Fibroblast of villous mesenchyme (primary cell): ENCODE data around the gene CENPE. TPM values are rescaled to one million over a fixed set of nuclear protein-coding genes. Genes with fewer than 3 reads are reported as not detected.
A peak's percentile ranks its signal among the peaks of the same experiment; 100 is the strongest.
"Not testable (repeated sequence)": the region's sequence is repeated elsewhere in the genome, so short reads cannot be mapped to it uniquely, and the experiment has no call there.

Source experiments
- DNase-seq: peaks from one replicate; pipeline ENCODE4 v3.0.0-alpha.2; 2010; ENCODE audit warnings: low read depth
- H3K4me3 ChIP-seq: 2 replicates; pipeline ENCODE4 v1.5.1; 2011; ENCODE audit warnings: low read depth, mild to moderate bottlenecking, low read length
- CTCF ChIP-seq: IDR thresholded peaks from 2 replicates; pipeline ENCODE4 v1.5.1; 2012; ENCODE audit warnings: low read depth, mild to moderate bottlenecking, low read length; ENCODE audit not compliant: insufficient read depth
- total RNA-seq: library from RNA; depleted of rRNA; stranded (reverse); fragments of >200 nt; gene quantifications from 2 replicates; pipeline ENCODE4 v1.2.3, GENCODE V29; 2012

Gene CENPE
- total RNA-seq: 15.5 and 19.9 TPM in 2 replicates

DNA sequence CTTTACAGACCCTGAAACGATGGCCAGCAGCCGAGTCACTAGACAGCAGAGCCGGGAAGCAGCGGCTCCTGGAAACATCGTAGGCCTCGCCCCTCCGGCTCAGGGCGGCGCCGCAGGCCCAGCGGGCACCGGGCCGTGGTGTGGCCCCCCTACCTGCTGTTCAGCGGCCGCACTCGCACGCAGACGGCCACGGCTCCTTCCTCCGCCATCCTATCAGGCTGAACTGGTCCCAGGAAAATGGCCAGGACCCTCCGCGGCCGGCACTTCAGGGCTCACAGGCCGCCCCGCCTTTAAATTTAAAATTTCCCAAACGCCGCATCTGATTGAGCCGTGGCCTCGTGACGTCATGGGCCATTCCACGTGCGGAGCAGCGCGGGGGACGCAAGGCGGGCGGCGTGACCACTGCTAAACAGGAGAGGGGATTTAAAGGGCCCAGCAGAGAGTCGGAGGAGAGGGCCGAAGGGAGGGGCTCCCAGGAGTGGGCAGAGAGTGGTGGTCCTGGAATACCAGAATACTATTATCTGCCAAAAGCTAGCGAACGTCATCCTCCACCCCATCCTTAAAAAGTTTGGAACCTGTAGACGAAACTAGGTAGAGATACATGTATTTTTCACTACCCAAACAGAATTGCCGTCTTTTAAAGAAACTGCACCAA lies at the start of gene CENPE:
Gene CENPE (minus strand): TSS at position 233 of the 655 bp plus-strand sequence. CDS start 24 bp downstream, at position 209.
- no peak for TF ChIP-seq CTCF
- DNase-seq: peak; percentile 92
- peak within 1 kb of the TSS; percentile 74 for H3K4me3 ChIP-seq

- DNase-seq: no peak
- no peak for TF ChIP-seq CTCF
- no peak overlapping the region for H3K4me3 ChIP-seq
Observed at GRCh38 chr4:103244251-103244650, 46.1 kb upstream of the CENPE start.

DNA sequence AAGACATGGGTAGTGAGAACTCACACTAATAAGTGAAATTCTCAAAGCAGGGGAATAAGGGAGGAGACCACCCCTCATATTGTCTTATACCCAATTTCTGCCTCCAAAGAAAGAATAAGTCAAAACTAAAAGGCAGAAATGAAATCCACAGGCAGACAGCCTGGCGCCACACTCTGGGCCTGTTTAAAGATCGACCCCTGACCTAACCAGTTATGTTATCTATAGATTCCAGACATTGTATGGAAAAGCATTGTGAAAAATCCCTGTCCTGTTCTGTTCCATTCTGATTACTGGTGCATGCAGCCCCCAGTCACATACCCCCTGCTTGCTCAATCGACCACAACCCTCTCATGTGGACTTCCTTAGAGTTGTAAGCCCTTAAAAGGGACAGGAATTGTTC lies 32.8 kb upstream of the CENPE start:
- DNase-seq, H3K4me3 ChIP-seq: not testable (repeated sequence)

DNA sequence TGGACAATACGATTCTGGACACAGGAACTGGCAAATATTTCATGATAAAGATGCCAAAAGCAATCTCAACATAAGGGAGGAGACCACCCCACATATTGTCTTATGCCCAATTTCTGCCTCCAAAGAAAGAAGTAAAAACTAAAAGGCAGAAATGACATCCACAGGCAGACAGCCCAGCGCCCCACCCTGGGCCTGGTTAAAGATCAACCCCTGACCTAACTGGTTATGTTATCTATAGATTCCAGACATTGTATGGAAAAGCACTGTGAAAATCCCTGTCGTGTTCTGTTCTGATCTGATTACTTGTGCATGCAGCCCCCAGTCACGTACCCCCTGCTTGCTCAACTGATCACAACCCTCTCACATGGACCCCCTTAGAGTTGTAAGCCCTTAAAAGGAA lies 25.4 kb upstream of the CENPE start:
- not testable (repeated sequence) for DNase-seq, H3K4me3 ChIP-seq

DNA sequence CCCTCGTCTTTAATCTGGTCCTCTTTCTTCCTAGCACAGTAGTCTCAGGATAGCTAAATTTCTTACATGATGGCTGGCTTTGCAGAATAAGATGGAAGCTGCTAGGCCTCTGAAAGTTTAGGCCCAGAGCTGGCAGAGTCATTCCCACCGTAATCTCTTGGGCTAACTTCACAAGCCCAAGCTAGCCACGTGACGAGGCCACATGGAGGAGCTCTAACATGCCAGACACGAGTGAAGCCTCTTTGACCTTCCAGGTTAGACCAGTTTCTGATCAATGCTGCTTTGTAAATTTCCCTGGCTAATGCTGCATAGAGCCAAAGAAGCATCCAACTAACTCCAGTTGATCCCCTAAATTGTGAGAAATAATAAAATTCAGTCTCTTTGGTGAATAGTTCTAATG lies 9.5 kb upstream of the CENPE start:
- no peak for DNase-seq
- no peak overlapping the region for H3K4me3 ChIP-seq
- no peak for TF ChIP-seq CTCF

DNA sequence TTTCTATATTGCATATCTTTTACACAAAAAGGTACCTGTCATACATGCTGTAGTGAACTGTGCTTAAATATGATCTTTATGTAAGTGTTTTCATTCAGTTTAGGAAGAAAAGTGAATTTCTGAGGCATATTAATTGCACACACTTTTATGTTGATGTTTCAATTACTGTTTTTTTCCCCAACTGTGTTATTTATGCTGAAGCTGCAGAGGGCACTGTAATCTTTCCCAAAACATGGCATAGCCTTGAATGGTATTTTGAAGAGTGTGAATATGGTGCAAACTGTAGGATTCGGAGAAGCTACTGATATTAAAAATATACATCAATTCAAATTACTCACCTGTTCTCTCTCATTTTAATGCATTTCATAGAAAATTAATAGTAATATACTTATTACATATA lies 6.0 kb upstream of the CENPE start:
- peak; percentile 12 for DNase-seq
- no peak overlapping the region for H3K4me3 ChIP-seq
- TF ChIP-seq CTCF: peak; percentile 35

DNA sequence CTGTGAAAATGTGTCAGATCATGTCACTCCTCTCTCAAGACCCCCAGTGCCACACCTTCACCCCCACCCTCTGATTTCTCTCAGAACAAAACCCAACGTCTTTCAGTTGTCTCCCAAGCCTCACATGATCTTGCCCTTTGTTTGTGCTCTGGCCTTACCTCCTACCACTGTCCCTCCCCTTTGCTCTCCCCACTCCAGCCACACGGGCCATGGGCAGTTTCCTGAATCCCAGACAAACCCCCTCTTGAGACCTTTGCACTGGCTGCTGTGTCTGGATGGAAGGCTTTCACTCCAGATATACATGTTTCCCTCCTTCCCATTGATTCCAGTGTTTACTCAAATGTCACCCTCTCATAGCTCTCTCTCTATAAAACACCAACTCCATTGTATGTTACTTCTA lies 3.6 kb upstream of the CENPE start:
- no peak for DNase-seq
- no peak for TF ChIP-seq CTCF
- no peak overlapping the region for H3K4me3 ChIP-seq

- no peak for DNase-seq
Observed at GRCh38 chr4:103201253-103201652, 3.1 kb upstream of the CENPE start.

More at GRCh38 chr4:103201253-103201652, 3.1 kb upstream of the CENPE start:
- no peak for TF ChIP-seq CTCF
- H3K4me3 ChIP-seq: no peak overlapping the region
